MM.1S (cell line): ENCODE measurements around the gene WDFY2.

Source experiments
- EZH2 ChIP-seq: fragments of 300-600 bp; sonication (generic); optimal IDR thresholded peaks from 2 replicates; pipeline ENCODE3; 2017; ENCODE audit warnings: low read depth, mild to moderate bottlenecking, antibody characterized with exemption, low read length, mixed read lengths
- EZH2phosphoT487 ChIP-seq: fragments of 300-600 bp; sonication (generic); IDR thresholded peaks from 2 replicates; pipeline ENCODE4 v1.6.1; 2018; ENCODE audit warnings: antibody characterized with exemption, low read length
- TF ChIP-seq, protein P1 (sequence below): fragments of 300-600 bp; sonication (generic); IDR thresholded peaks from 2 replicates; pipeline ENCODE4 v1.5.1; 2016; ENCODE audit warnings: antibody characterized with exemption, low read length, mixed read lengths

DNA sequence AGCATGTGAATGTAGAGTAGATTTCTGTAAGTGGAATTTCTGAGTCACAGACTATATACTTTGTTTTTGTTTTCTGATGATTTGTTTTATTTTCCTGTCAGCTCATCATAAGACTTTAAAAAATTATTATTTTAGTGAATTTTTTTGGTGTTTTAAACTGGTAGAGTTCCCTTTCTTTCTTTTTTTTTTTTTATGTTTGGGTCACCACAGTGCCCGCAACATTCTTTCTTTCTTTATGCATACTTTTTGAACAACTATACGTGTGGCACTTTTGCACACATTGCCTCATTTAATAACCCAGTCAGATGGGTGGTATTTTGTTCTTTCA is 46.0 kb downstream of the WDFY2 start:
- no peak for TF ChIP-seq EZH2
- TF ChIP-seq, protein P1, sequence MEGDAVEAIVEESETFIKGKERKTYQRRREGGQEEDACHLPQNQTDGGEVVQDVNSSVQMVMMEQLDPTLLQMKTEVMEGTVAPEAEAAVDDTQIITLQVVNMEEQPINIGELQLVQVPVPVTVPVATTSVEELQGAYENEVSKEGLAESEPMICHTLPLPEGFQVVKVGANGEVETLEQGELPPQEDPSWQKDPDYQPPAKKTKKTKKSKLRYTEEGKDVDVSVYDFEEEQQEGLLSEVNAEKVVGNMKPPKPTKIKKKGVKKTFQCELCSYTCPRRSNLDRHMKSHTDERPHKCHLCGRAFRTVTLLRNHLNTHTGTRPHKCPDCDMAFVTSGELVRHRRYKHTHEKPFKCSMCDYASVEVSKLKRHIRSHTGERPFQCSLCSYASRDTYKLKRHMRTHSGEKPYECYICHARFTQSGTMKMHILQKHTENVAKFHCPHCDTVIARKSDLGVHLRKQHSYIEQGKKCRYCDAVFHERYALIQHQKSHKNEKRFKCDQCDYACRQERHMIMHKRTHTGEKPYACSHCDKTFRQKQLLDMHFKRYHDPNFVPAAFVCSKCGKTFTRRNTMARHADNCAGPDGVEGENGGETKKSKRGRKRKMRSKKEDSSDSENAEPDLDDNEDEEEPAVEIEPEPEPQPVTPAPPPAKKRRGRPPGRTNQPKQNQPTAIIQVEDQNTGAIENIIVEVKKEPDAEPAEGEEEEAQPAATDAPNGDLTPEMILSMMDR = no peak
- no peak for TF ChIP-seq EZH2phosphoT487
